SK-MEL-5 (cell line): Measurements from ENCODE around the gene NFATC2. TPM values are rescaled to one million over a fixed set of nuclear protein-coding genes. Genes with fewer than 3 reads are reported as not detected.

Experiments
- DNase-seq: peaks from one replicate; pipeline ENCODE4 v3.0.0-alpha.2; 2016; ENCODE audit warnings: low read depth, low spot score
- in situ Hi-C: cut with HindIII; loops from 2 replicates; pipeline ENCODE4 v1.10.0; 2016; ENCODE audit warnings: low sequenced_read_pairs, high pct_unique_total_duplicates, low pct_unique_long_range_greater_than_20kb
- total RNA-seq: library from RNA; depleted of rRNA; stranded (reverse); fragments of >200 nt; shearing (Covaris generic); gene quantifications from 2 replicates; pipeline ENCODE4 v1.2.3, GENCODE V29; 2014

NFATC2 gene
- total RNA-seq, 1 experiment from 2014 or later = 2.6 TPM

- in situ Hi-C loops = no loop called here
Measured at GRCh38 chr20:51375561-51375960, 167.0 kb downstream of the NFATC2 start.

GRCh38 chr20:51374961-51375360, 167.6 kb downstream of the NFATC2 start:
- DNase-seq = no peak
- in situ Hi-C loops = no loop called here

More at GRCh38 chr20:51375561-51375960, 167.0 kb downstream of the NFATC2 start:
- DNase-seq = no peak

DNA sequence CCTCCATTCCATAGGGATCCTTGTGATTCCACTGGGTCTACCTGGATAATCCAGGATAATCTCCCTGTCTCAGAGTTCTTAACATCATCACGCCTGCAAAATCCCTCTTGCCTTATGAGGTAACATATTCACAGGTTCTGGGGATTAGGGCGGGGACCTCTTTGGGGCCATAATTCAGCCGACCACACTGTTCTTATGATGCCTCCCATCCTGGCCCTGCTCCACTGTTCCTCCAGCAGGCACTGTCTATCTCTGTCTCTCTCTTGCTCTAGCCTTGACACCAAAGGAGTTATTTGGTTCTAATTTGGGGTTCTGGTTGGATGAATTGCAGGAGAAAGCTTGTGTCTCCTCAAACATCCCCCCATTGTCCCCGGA, 168.1 kb downstream of the NFATC2 start:
- in situ Hi-C loops = no loop called here

DNA sequence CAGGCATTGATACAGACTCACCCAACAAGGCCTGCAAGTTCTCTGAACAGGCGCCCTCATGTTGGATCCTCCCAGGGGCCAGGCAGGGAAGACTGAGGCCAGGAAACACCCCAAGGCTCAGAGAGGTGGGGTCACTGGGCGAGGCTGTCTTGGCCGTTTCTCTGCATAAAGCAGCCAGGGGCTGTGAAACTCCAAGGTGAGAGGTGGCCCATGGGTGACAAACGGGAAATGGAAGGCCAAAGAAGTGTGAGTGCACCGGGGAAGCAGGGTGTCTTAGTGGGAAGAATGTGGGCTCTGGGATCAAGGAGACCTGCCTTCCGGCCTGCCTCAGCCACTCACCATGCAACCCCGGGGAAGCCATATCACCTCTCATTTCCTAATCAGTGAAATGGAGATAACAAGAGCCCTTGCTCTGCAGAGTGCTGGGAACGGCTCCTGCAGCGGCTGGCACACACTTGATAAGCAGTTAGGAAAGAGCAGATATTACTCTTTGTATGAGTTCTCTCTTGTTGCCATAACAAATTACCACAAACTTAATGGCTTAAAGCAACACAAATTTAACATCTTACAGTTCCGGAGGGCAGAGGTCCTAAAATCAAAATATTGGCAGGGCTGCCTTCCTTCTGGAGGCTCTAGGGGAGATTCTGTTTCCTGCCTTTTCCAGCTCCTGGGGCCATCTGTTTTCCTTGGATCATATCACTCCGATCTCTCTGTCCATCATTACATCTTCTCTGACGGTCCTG, 168.6 kb downstream of the NFATC2 start:
- no peak for DNase-seq

More for the DNA sequence above, 168.1 kb downstream of the NFATC2 start:
- DNase-seq = no peak

GRCh38 chr20:51372966-51373365, 169.6 kb downstream of the NFATC2 start:
- in situ Hi-C loops = no loop called here
- no peak for DNase-seq

More for the DNA sequence above, 168.6 kb downstream of the NFATC2 start:
- in situ Hi-C loops = no loop called here

- in situ Hi-C loops = no loop called here
- peak; percentile 78 for DNase-seq
Measured at GRCh38 chr20:51372176-51372803, 170.2 kb downstream of the NFATC2 start.

DNA sequence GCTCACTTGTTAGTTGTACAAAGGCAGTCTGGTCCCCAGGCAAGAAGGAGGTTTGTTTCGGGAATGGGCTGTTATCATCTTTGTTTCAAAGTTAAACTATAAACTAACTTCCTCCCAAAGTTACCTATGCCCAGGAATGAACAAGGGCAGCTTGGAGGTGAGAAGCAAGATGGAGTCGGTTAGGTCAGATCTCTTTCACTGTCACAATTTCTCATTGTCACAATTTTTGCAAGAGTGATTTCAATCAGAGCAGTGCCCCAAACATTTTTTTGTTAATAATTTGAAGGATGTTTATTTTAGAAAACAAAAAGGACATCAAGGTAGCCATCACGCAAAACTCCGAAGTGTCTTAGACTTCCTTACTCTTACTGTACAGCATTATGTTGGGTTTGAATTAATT, 170.8 kb downstream of the NFATC2 start:
- DNase-seq = no peak
- in situ Hi-C loops = no loop called here

GRCh38 chr20:51369503-51369902, 173.0 kb downstream of the NFATC2 start:
- in situ Hi-C loops = no loop called here
- no peak for DNase-seq

- in situ Hi-C loops = no loop called here
- no peak for DNase-seq
Measured at GRCh38 chr20:51368461-51369211, 173.9 kb downstream of the NFATC2 start.

DNA sequence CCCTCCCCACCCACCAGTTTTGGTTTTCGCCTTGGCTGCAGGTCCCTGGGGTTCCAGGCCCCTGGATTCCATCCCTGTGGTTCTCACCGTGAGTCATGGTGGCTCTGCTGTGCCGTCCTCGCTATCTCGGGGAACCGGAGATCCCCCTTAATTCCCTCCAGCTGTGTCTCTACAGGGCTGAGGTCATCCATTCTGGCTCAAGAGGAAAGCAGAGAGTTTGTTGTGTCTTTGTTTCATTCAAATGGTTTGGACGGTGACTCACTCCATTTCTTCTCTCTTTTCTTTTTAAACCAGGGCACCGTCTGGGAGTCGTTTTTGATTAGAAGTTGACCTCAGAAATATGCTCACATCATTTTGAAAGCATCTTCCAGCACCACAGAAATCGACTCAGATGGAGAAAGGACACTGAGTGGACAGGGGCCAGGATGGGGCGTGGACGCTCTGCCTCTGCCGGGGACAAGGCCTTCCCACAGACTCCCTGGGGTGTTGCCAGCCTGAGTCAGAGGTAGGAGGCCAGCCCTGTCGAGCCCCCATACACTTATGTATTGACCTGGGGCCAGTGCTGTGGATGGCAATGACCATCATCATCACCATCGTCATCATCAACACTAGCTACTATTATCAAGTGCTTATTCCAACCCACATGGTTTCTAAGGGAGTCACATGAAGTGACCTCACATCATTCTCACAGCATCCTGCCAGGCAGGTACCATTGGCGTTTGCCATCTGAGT, 176.2 kb downstream of the NFATC2 start:
- DNase-seq = peak; percentile 27
- in situ Hi-C loops = no loop called here

DNA sequence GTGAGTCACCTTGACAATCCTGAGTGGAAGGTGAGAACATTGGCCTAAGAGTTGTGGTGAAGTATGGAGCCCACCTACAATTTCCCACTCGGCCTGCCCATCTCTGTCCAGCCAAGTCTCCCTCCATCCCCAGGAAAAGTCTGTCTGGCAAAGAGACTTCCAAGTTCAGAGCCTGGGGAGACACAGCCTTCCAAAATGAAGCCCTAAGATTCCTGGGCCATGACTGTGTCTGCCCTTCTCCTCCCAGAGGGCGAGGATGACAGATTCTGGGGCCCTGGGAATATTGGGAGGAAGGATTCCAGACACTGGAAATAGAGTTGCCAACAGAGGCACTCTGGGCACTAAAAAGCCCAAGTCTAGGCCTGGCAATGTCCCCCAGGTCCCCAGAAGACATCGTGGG, 176.8 kb downstream of the NFATC2 start:
- in situ Hi-C loops = no loop called here
- no peak for DNase-seq

DNA sequence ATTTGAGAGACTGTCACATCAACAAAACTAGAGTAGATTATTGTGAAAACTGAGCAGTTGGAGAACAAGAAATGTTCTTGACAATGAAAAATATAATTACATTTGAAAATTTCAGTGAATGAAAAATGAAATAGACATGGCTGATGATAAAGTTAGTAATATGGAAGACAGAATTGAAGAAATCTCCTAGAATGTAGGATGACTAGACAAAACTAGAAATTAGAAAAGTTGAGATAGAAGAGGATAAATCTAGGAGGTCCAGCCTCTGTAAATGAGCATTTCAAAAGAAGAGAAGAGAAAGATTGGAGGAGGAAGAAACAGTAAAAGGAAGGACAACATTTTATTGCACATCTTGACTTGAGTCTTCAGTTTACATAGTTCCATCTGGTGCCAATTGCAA, 178.7 kb downstream of the NFATC2 start:
- DNase-seq = no peak
- in situ Hi-C loops = no loop called here

GRCh38 chr20:51363378-51363777, 179.1 kb downstream of the NFATC2 start:
- in situ Hi-C loops = no loop called here
- no peak for DNase-seq

GRCh38 chr20:51362254-51362653, 180.3 kb downstream of the NFATC2 start:
- in situ Hi-C loops = no loop called here
- DNase-seq = no peak

- DNase-seq = no peak
- in situ Hi-C loops = no loop called here
Measured at GRCh38 chr20:51361258-51361657, 181.3 kb downstream of the NFATC2 start.

GRCh38 chr20:51360451-51361201, 181.9 kb downstream of the NFATC2 start:
- in situ Hi-C loops = no loop called here
- DNase-seq = no peak

GRCh38 chr20:51359947-51360346, 182.6 kb downstream of the NFATC2 start:
- DNase-seq = no peak
- in situ Hi-C loops = no loop called here
